GM23338 (cell line): Measurements from ENCODE around the gene PDE5A. TPM values are rescaled to one million over a fixed set of nuclear protein-coding genes. Genes with fewer than 3 reads are reported as not detected.

ENCODE experiments used
- ATAC-seq: fragments of 200-7000 bp; cut with Tn5 transposase; 3 replicates; pipeline ENCODE4 v1.9.1; 2020
- DNase-seq: peaks from one replicate; pipeline ENCODE4 v3.0.0-alpha.2; 2015; ENCODE audit warnings: low spot score
- H2AFZ ChIP-seq: fragments of 200-600 bp; sonication (generic); 2 replicates; pipeline ENCODE4 v1.8.0; 2016; ENCODE audit warnings: antibody characterized with exemption, mild to moderate bottlenecking, moderate library complexity
- H3F3A ChIP-seq: fragments of 200-600 bp; sonication (generic); replicated peaks from 2 replicates; pipeline ENCODE4 v1.8.0; 2017; ENCODE audit warnings: antibody characterized with exemption, mixed run types, low read depth
- H3K27ac ChIP-seq: fragments of 200-600 bp; sonication (generic); 2 replicates; pipeline ENCODE4 v1.6.1; 2016; ENCODE audit warnings: low read depth
- H3K27me3 ChIP-seq: fragments of 200-600 bp; sonication (generic); 2 replicates; pipeline ENCODE4 v1.8.0; 2016; ENCODE audit warnings: mild to moderate bottlenecking, mixed run types, moderate library complexity; ENCODE audit not compliant: insufficient read depth
- H3K36me3 ChIP-seq: fragments of 200-600 bp; sonication (generic); 2 replicates; pipeline ENCODE4 v1.8.0; 2016; ENCODE audit warnings: mild to moderate bottlenecking; ENCODE audit not compliant: insufficient read depth
- H3K4me1 ChIP-seq: fragments of 200-600 bp; sonication (generic); 2 replicates; pipeline ENCODE4 v1.8.0; 2016; ENCODE audit warnings: mild to moderate bottlenecking, moderate library complexity; ENCODE audit not compliant: insufficient read depth
- H3K4me2 ChIP-seq: fragments of 200-600 bp; sonication (generic); 2 replicates; pipeline ENCODE4 v1.7.1; 2017; ENCODE audit warnings: mixed run types
- H3K4me3 ChIP-seq: fragments of 200-600 bp; sonication (generic); 2 replicates; pipeline ENCODE4 v1.6.1; 2016; ENCODE audit warnings: mixed run types
- H3K79me2 ChIP-seq: fragments of 200-600 bp; sonication (generic); replicated peaks from 2 replicates; pipeline ENCODE4 v1.8.0; 2017; ENCODE audit warnings: mild to moderate bottlenecking; ENCODE audit not compliant: insufficient read depth
- H3K9me2 ChIP-seq: fragments of 200-600 bp; sonication (generic); 2 replicates; pipeline ENCODE4 v1.8.0; 2017; ENCODE audit not compliant: insufficient read depth
- H4K20me1 ChIP-seq: fragments of 200-600 bp; sonication (generic); replicated peaks from 2 replicates; pipeline ENCODE4 v1.8.0; 2017; ENCODE audit warnings: mild to moderate bottlenecking; ENCODE audit not compliant: insufficient read depth
- H3K27ac Mint-ChIP-seq: 2 replicates; pipeline ENCODE4 v1.8.0; 2020; ENCODE audit warnings: inconsistent platforms, mild to moderate bottlenecking, moderate library complexity, mixed read lengths
- H3K27me3 Mint-ChIP-seq: 3 replicates; pipeline ENCODE4 v1.8.0; 2022; ENCODE audit warnings: low read depth, mild to moderate bottlenecking, moderate library complexity, mixed read lengths, inconsistent platforms; ENCODE audit not compliant: insufficient read depth, poor library complexity
- H3K36me3 Mint-ChIP-seq: 3 replicates; pipeline ENCODE4 v1.8.0; 2021; ENCODE audit warnings: low read depth, mild to moderate bottlenecking, inconsistent platforms, moderate library complexity, mixed read lengths
- H3K4me1 Mint-ChIP-seq: 3 replicates; pipeline ENCODE4 v1.8.0; 2020; ENCODE audit warnings: mild to moderate bottlenecking, inconsistent platforms, mixed read lengths
- H3K4me3 Mint-ChIP-seq: 3 replicates; pipeline ENCODE4 v1.8.0; 2021; ENCODE audit warnings: moderate library complexity, mild to moderate bottlenecking, inconsistent platforms, mixed read lengths
- H3K9me3 Mint-ChIP-seq: 3 replicates; pipeline ENCODE4 v1.8.0; 2020; ENCODE audit warnings: moderate library complexity, mild to moderate bottlenecking, inconsistent platforms, mixed read lengths
- CREB1 ChIP-seq: fragments of 250-450 bp; sonication (Bioruptor Pico); IDR thresholded peaks from 2 replicates; pipeline ENCODE4 v1.5.0; 2020; ENCODE audit warnings: low read depth, mild to moderate bottlenecking, moderate library complexity
- JUNB ChIP-seq: IDR thresholded peaks from one replicate; pipeline ENCODE4 v1.6.1; 2016; ENCODE audit warnings: antibody characterized with exemption; ENCODE audit not compliant: unreplicated experiment
- ZNF331 ChIP-seq: fragments of 250-450 bp; sonication (Bioruptor Pico); IDR thresholded peaks from 2 replicates; pipeline ENCODE4 v1.5.0; 2020; ENCODE audit warnings: low read depth, mild to moderate bottlenecking, moderate library complexity
- polyA plus RNA-seq: library from polyadenylated mRNA; unstranded; fragments of >200 nt; fragmentation: Nextera tagmentation; extraction: Ambion mirVana; gene quantifications from 2 replicates; pipeline ENCODE4 v1.2.1, GENCODE V29; 2016
- total RNA-seq: library from RNA; depleted of rRNA; stranded (reverse); fragments of >200 nt; shearing (Covaris generic); gene quantifications from 2 replicates; pipeline ENCODE4 v1.2.3, GENCODE V29; 2014
- TF ChIP-seq, protein P1 (sequence below): fragments of 250-450 bp; sonication (Bioruptor Pico); IDR thresholded peaks from 2 replicates; pipeline ENCODE4 v1.5.0; 2020; ENCODE audit warnings: mild to moderate bottlenecking, moderate library complexity
- TF ChIP-seq, protein P2 (sequence below), 2 experiments: fragments of 200-600 bp in 1 of 2; sonication (generic) in 1 of 2; conservative IDR thresholded peaks; 2 replicates each; pipeline versions ENCODE4 v1.5.1 to v1.6.1; 2016 to 2017; ENCODE audit warnings: antibody characterized with exemption in 2 of 2, low read depth in 2 of 2, mild to moderate bottlenecking in 2 of 2, moderate library complexity in 1 of 2
- TF ChIP-seq, protein P3 (sequence below): IDR thresholded peaks from 2 replicates; pipeline ENCODE4 v1.6.1; 2016; ENCODE audit warnings: antibody characterized with exemption

Gene PDE5A
- total and polyA plus RNA-seq, 2 experiments from 2014 or later = 15.0 to 22.6 TPM

DNA sequence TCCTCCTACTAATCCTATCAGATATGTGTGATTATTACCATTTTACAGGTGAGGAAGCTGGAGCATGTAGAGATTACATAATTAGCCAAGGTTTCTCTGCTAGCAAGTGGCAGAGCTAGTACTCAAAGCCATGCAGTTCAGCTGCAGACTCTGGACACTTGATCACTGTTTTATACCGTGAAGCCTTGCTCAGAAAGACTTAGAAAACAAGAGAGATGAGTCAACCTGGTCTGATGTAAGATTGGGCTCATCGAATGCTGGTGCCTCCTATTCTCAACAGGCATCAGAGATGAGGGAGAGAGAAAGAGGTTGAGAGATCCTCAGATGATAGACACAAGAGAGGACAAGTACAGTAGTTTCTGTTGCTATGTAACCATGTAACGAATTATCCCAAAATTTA is 19.0 kb upstream of the PDE5A start (continued):
- TF ChIP-seq, protein P1, sequence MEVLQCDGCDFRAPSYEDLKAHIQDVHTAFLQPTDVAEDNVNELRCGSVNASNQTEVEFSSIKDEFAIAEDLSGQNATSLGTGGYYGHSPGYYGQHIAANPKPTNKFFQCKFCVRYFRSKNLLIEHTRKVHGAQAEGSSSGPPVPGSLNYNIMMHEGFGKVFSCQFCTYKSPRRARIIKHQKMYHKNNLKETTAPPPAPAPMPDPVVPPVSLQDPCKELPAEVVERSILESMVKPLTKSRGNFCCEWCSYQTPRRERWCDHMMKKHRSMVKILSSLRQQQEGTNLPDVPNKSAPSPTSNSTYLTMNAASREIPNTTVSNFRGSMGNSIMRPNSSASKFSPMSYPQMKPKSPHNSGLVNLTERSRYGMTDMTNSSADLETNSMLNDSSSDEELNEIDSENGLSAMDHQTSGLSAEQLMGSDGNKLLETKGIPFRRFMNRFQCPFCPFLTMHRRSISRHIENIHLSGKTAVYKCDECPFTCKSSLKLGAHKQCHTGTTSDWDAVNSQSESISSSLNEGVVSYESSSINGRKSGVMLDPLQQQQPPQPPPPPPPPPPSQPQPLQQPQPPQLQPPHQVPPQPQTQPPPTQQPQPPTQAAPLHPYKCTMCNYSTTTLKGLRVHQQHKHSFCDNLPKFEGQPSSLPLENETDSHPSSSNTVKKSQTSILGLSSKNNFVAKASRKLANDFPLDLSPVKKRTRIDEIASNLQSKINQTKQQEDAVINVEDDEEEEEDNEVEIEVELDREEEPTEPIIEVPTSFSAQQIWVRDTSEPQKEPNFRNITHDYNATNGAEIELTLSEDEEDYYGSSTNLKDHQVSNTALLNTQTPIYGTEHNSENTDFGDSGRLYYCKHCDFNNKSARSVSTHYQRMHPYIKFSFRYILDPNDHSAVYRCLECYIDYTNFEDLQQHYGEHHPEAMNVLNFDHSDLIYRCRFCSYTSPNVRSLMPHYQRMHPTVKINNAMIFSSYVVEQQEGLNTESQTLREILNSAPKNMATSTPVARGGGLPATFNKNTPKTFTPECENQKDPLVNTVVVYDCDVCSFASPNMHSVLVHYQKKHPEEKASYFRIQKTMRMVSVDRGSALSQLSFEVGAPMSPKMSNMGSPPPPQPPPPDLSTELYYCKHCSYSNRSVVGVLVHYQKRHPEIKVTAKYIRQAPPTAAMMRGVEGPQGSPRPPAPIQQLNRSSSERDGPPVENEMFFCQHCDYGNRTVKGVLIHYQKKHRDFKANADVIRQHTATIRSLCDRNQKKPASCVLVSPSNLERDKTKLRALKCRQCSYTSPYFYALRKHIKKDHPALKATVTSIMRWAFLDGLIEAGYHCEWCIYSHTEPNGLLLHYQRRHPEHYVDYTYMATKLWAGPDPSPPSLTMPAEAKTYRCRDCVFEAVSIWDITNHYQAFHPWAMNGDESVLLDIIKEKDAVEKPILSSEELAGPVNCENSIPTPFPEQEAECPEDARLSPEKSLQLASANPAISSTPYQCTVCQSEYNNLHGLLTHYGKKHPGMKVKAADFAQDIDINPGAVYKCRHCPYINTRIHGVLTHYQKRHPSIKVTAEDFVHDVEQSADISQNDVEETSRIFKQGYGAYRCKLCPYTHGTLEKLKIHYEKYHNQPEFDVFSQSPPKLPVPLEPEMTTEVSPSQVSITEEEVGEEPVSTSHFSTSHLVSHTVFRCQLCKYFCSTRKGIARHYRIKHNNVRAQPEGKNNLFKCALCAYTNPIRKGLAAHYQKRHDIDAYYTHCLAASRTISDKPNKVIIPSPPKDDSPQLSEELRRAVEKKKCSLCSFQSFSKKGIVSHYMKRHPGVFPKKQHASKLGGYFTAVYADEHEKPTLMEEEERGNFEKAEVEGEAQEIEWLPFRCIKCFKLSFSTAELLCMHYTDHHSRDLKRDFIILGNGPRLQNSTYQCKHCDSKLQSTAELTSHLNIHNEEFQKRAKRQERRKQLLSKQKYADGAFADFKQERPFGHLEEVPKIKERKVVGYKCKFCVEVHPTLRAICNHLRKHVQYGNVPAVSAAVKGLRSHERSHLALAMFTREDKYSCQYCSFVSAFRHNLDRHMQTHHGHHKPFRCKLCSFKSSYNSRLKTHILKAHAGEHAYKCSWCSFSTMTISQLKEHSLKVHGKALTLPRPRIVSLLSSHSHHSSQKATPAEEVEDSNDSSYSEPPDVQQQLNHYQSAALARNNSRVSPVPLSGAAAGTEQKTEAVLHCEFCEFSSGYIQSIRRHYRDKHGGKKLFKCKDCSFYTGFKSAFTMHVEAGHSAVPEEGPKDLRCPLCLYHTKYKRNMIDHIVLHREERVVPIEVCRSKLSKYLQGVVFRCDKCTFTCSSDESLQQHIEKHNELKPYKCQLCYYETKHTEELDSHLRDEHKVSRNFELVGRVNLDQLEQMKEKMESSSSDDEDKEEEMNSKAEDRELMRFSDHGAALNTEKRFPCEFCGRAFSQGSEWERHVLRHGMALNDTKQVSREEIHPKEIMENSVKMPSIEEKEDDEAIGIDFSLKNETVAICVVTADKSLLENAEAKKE (CRISPR knock-in tag) = no peak

GRCh38 chr4:119646347-119647071 is 17.9 kb upstream of the PDE5A start:
- H3K4me3 ChIP-seq = no peak overlapping the region
- DNase-seq (no peak), ATAC-seq (no peak)
- no peaks in the 10 kb centered on the region for H3K4me1 ChIP-seq
- no peak overlapping the region for H3K27ac ChIP-seq
- H3K36me3 ChIP-seq = no peaks in the 10 kb centered on the region
- H3K4me1 Mint-ChIP-seq = no peaks in the 10 kb centered on the region
- no peak overlapping the region for H2AFZ ChIP-seq
- H3K79me2 ChIP-seq = no peaks in the 10 kb centered on the region
- H3F3A ChIP-seq = no peaks in the 10 kb centered on the region
- no peaks in the 10 kb centered on the region for H3K36me3 Mint-ChIP-seq
- no peaks in the 10 kb centered on the region for H3K27me3 ChIP-seq
- H4K20me1 ChIP-seq = no peaks in the 10 kb centered on the region
- no peak overlapping the region for H3K27ac Mint-ChIP-seq
- no peak overlapping the region for H3K4me2 ChIP-seq
- no peaks in the 10 kb centered on the region for H3K27me3 Mint-ChIP-seq
- H3K4me3 Mint-ChIP-seq = no peak overlapping the region
- H3K9me3 Mint-ChIP-seq = no peaks in the 10 kb centered on the region
- H3K9me2 ChIP-seq = peaks cover 10% of the 10 kb centered on the region
- TF ChIP-seq JUNB = no peak
- TF ChIP-seq, protein P2, sequence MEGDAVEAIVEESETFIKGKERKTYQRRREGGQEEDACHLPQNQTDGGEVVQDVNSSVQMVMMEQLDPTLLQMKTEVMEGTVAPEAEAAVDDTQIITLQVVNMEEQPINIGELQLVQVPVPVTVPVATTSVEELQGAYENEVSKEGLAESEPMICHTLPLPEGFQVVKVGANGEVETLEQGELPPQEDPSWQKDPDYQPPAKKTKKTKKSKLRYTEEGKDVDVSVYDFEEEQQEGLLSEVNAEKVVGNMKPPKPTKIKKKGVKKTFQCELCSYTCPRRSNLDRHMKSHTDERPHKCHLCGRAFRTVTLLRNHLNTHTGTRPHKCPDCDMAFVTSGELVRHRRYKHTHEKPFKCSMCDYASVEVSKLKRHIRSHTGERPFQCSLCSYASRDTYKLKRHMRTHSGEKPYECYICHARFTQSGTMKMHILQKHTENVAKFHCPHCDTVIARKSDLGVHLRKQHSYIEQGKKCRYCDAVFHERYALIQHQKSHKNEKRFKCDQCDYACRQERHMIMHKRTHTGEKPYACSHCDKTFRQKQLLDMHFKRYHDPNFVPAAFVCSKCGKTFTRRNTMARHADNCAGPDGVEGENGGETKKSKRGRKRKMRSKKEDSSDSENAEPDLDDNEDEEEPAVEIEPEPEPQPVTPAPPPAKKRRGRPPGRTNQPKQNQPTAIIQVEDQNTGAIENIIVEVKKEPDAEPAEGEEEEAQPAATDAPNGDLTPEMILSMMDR (conservative IDR thresholded peaks at IDR 0.05; ENCODE audit: low read depth in 2 of 2) = no peak
- no peak for TF ChIP-seq CREB1 (CRISPR knock-in tag)
- no peak for TF ChIP-seq ZNF331 (CRISPR knock-in tag)
- TF ChIP-seq, protein P3, sequence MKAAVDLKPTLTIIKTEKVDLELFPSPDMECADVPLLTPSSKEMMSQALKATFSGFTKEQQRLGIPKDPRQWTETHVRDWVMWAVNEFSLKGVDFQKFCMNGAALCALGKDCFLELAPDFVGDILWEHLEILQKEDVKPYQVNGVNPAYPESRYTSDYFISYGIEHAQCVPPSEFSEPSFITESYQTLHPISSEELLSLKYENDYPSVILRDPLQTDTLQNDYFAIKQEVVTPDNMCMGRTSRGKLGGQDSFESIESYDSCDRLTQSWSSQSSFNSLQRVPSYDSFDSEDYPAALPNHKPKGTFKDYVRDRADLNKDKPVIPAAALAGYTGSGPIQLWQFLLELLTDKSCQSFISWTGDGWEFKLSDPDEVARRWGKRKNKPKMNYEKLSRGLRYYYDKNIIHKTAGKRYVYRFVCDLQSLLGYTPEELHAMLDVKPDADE = no peak
